AG04449 (cell line): ENCODE data around the gene IL17RA.
A peak's percentile ranks its signal among the peaks of the same experiment; 100 is the strongest.

Experiments used
- CTCF ChIA-PET: fragments of 350-600 bp; formaldehyde crosslinking; extraction: SDS; loops from one replicate; lab custom pipeline; 2021; ENCODE audit warnings: antibody characterized with exemption; lab: Yijun Ruan, JAX
- POLR2A ChIA-PET: fragments of 400-600, 350-600 bp; formaldehyde crosslinking; extraction: SDS; loops from one replicate; lab custom pipeline; 2020; ENCODE audit warnings: antibody characterized with exemption, inconsistent platforms; lab: Yijun Ruan, JAX
- DNase-seq: peaks from one replicate; pipeline ENCODE4 v3.0.0-alpha.2; 2010; ENCODE audit warnings: low read depth, low spot score
- H3K4me3 ChIP-seq: 2 replicates; pipeline ENCODE4 v1.5.1; 2011; ENCODE audit warnings: low read depth, mild to moderate bottlenecking, control low read depth, low read length
- TF ChIP-seq, protein P1 (sequence below): IDR thresholded peaks from one replicate; pipeline ENCODE4 v1.5.1; 2011; ENCODE audit warnings: mild to moderate bottlenecking, moderate library complexity, low read length, control low read depth, inconsistent platforms; ENCODE audit not compliant: insufficient read depth; ENCODE audit errors: missing control alignments

IL17RA gene

DNA sequence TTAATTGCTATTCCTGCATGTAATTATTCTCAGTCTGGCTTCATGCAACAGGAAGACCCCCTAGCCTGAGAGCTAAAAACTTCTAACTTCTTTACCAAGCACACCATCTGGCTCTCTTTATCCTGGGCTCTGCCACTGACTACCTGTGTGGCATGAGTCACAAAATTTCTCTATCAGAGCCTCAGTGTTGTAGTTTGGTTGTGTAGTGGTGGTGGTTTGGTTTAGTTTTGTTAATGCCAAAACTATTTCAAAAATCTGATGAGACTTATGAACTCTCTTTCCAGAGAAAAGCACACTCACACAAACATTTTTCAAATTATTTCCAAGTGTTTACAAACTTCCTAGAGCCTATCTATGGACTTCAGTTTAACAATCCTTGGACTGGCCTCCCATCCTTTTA, 7.5 kb upstream of the IL17RA start:
- ChIA-PET CTCF (interaction anchor here (0.7 to 19.2 kb wide), 10 partner anchors 8 to 427 kb away, joined by 3 to 265 read pairs (median 6); no protein-coding TSS in a partner anchor), POLR2A (no interaction called here)
- H3K4me3 ChIP-seq = no peak overlapping the region
- TF ChIP-seq, protein P1, sequence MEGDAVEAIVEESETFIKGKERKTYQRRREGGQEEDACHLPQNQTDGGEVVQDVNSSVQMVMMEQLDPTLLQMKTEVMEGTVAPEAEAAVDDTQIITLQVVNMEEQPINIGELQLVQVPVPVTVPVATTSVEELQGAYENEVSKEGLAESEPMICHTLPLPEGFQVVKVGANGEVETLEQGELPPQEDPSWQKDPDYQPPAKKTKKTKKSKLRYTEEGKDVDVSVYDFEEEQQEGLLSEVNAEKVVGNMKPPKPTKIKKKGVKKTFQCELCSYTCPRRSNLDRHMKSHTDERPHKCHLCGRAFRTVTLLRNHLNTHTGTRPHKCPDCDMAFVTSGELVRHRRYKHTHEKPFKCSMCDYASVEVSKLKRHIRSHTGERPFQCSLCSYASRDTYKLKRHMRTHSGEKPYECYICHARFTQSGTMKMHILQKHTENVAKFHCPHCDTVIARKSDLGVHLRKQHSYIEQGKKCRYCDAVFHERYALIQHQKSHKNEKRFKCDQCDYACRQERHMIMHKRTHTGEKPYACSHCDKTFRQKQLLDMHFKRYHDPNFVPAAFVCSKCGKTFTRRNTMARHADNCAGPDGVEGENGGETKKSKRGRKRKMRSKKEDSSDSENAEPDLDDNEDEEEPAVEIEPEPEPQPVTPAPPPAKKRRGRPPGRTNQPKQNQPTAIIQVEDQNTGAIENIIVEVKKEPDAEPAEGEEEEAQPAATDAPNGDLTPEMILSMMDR = no peak
- peak; percentile 49 for DNase-seq

DNA sequence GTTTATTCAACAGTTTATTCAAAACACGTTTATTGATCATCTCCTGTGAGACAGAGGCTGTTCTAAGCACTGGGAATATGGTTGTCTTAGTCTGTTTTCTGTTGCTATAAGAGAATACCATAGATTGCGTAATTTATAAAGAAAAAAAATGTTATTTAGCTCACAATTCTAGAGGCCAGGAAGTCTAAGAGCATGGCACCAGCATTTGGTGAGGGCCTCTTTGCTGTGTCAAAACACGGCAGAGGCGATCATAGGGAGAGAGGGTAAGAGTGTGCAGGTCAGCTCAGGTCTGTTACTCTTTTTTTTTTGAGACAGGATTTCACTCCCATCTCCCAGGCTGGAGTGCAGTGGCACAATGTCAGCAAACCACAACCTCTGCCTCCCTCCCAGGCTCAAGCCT, 5.2 kb upstream of the IL17RA start:
- POLR2A ChIA-PET = interaction anchor here (0.6 kb wide), 1 partner anchor 426 kb away, joined by 3 read pairs; no protein-coding TSS in a partner anchor
- CTCF ChIA-PET = interaction anchor here (1.0 to 19.2 kb wide), 4 partner anchors 22 to 422 kb away, joined by 3 to 265 read pairs (median 14); no protein-coding TSS in a partner anchor
- TF ChIP-seq, protein P1 = no peak

DNA sequence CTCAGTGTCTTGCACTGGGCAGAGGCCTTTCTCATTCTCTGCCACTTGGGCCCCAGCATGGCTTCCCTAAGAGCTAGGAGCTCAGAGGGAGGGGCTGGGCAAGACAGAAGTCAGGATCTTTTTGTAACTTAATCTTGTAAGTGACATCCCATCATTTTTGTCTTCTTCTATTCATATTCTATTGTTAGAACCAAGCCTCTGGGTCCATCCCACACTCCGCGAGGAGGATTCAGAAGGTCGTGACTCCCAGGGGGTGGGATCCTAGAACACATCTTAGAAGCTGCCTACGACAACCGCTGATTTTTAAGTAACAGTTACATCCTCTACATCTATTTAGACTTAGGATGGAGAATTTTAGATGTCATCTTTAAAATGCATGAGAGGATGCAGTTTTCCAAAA, 1.5 kb upstream of the IL17RA start:
- ChIA-PET CTCF (interaction anchor here (1.7 to 19.2 kb wide), 2 partner anchors 8 to 92 kb away, joined by 11 to 265 read pairs; no protein-coding TSS in a partner anchor), POLR2A (no interaction called here)
- TF ChIP-seq, protein P1 = no peak
- H3K4me3 ChIP-seq = no peak overlapping the region
- DNase-seq = no peak

More for the DNA sequence above, 5.2 kb upstream of the IL17RA start:
- DNase-seq = no peak
- no peak overlapping the region for H3K4me3 ChIP-seq

DNA sequence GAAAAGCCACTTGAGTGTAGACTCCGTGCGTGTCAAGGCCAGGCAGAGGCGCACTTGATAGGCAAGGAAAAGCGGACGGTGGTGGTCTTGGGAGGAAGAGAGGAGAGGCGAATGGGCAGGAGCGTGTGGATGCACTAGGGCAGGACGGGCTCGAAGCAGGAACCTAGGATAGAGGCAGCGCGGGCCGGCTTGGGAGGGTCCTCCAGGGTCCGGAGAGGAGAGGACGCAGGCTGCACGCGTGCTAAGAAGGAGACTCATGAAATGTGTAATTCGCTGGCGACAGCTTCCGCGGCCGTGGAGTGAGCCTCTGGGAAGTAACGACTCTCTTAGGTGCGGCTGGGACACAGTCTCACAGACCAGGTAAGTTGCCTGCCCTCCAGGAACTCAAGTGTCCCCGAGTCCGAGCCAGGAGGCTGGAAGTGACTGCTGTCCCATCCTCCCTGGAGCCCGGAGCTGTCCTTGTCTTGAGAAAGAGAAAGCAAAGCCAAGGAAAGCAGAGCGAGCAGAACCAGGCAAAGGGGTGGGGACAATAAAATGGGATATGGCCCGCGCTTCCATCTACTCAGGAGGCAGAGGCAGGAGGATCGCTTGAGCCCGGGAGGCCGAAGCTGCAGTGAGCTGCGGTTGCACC, 874 bp upstream of the IL17RA start:
- ChIA-PET CTCF (interaction anchor here (1.7 to 19.2 kb wide), 2 partner anchors 9 to 91 kb away, joined by 11 to 265 read pairs; no protein-coding TSS in a partner anchor), POLR2A (no interaction called here)
- peak overlapping the region; percentile 80 for H3K4me3 ChIP-seq
- DNase-seq = no peak
- TF ChIP-seq, protein P1 = no peak

DNA sequence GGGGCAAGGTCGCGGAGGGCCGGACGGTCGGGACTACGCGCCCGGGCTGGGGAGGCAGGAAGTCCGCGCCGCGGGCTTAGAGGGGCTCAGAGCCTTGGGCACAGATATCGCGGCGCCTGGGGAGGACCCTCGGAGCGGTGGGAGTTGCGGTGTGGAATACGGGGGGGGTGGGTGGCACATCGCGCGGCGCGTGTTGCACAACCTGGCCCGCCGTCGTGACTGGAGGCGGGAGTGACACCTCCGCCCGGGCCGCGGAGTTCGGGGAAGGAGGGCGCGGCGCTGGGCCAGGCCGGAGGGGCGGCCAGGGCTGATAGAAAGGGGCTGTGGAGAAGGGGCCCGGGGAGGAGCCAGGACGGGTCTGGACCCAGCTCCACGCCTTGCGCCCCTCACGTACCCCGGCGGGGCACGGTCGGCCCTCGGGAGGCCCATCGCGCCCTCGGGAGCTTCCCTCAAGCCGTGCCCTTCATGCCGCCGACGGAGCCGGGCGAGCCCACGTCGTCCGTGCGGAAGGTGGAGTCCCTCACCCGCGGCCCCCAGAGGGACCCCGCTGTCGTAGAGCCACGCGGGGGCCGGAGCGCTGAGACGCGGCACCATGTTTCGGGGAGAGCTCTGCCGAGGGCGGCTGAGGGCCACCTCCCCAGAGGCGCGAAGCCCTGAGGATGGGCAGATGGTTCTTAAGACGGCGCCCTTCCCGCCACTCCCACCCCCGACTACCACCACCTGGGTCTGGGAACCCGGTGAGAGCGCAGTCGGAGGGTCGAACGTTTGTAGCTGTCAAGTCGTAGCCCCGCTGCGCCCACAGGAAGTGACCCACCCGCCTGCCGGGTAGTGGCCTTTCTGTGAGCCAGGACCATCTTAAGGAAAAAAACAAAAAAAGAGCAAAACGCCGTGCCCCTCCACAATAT, 729 bp downstream of the IL17RA start:
- CTCF ChIA-PET = interaction anchor here (0.9 to 19.2 kb wide), 3 partner anchors 27 to 416 kb away, joined by 3 to 265 read pairs (median 3); no protein-coding TSS in a partner anchor
- no peak for DNase-seq
- TF ChIP-seq, protein P1 = no peak
- POLR2A ChIA-PET = interaction anchor here (1.8 kb wide), 1 partner anchor 86 kb away, joined by 5 read pairs; no protein-coding TSS in a partner anchor
- peak overlapping the region; percentile 80 for H3K4me3 ChIP-seq

DNA sequence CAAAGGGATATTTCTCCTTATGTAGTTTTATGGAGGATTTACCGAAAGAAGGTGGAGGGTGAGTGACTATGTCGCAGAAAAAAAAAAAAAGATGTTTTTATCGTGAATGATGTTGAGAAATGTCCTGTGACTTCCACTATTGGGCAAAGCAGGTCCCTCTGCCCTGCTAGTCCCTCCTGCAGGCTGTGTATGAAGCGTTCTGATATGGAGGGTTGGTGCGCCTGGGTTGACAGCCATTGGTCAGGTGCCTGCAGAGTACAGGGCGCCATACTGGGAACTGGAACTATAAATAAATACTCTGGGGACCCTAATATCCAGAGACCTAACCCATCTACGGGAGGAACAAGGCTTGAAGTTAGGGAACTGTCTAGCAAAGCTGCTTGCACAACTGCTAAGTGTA, 1.5 kb downstream of the IL17RA start:
- POLR2A ChIA-PET = interaction anchor here (0.7 to 1.8 kb wide), 3 partner anchors 73 to 492 kb away, joined by 3 to 5 read pairs (median 3); no protein-coding TSS in a partner anchor

More for the DNA sequence above, 1.5 kb downstream of the IL17RA start:
- peak overlapping the region; percentile 80 for H3K4me3 ChIP-seq
- DNase-seq = no peak
- TF ChIP-seq, protein P1 = no peak
- CTCF ChIA-PET = interaction anchor here (0.9 to 19.2 kb wide), 5 partner anchors 11 to 415 kb away, joined by 3 to 265 read pairs (median 4); no protein-coding TSS in a partner anchor
